ENCODE data around the gene TERB2. TPM values are rescaled to one million over a fixed set of nuclear protein-coding genes. Genes with fewer than 3 reads are reported as not detected.

TERB2 gene
- total RNA-seq, 1 experiment from 2014 or later = not detected

- Histone ChIP-seq H2AK5ac (ENCODE audit: insufficient read length, low read length) (no peak overlapping the region), H3T11ph (ENCODE audit: low read length) (no peak overlapping the region), H3K56ac (ENCODE audit: insufficient read length, low read depth, low read length) (no peak overlapping the region), H3K23ac (ENCODE audit: insufficient read length, low read depth, low read length) (no peak overlapping the region), H4K91ac (ENCODE audit: insufficient read length, low read depth, low read length) (no peak overlapping the region), H3K9ac (ENCODE audit: extremely low read depth, insufficient read length, low read length) (no peak overlapping the region), H2BK12ac (ENCODE audit: insufficient read length, low read depth, low read length) (no peak overlapping the region), H4K20me1 (ENCODE audit: control insufficient read depth, insufficient read depth, insufficient read length) (no peaks in the 10 kb centered on the region), H2AFZ (ENCODE audit: low read length) (no peak overlapping the region), H4K8ac (replicated peaks; ENCODE audit: insufficient read length, low read depth, low read length) (no peak overlapping the region), H3K27ac (ENCODE audit: insufficient read length, low read depth, low read length) (no peak overlapping the region), H3K27me3 (ENCODE audit: insufficient read depth, low read length) (no peaks in the 10 kb centered on the region), H2BK15ac (ENCODE audit: low read depth, low read length) (no peak overlapping the region), H3K79me1 (ENCODE audit: insufficient read depth, low read depth, low read length, poor library complexity, severe bottlenecking) (no peaks in the 10 kb centered on the region), H3K9me3 (ENCODE audit: control insufficient read depth, low read depth, low read length) (peaks cover 9% of the 10 kb centered on the region), H2BK5ac (ENCODE audit: insufficient read length, low read length) (no peak overlapping the region), H3K79me2 (ENCODE audit: insufficient read depth, low read length) (no peaks in the 10 kb centered on the region), H3K4me2 (ENCODE audit: insufficient read depth, insufficient read length, low read length) (no peak overlapping the region), H3K18ac (ENCODE audit: insufficient read length, low read depth, low read length) (no peak overlapping the region), H2BK20ac (ENCODE audit: low read depth, low read length, poor library complexity, severe bottlenecking) (no peak overlapping the region), H3K4me1 (ENCODE audit: insufficient read depth, low read length) (peaks cover 5% of the 10 kb centered on the region), H4K5ac (ENCODE audit: insufficient read length, low read depth, low read length) (no peak overlapping the region), H3K14ac (ENCODE audit: insufficient read depth, low read length) (no peak overlapping the region), H3K4ac (ENCODE audit: low read depth, low read length) (no peak overlapping the region), H3K23me2 (ENCODE audit: insufficient read length, low read depth, low read length, poor library complexity, severe bottlenecking) (peaks cover 5% of the 10 kb centered on the region), H2BK120ac (ENCODE audit: low read depth, low read length, poor library complexity, severe bottlenecking) (no peak overlapping the region)
- H3K4me1 Mint-ChIP-seq = peaks cover 14 to 17% of the 10 kb centered on the region in 2 experiments
- H3K36me3 Mint-ChIP-seq (ENCODE audit: insufficient read depth in 1 of 3, low read depth in 3 of 3) = peaks cover 37 to 43% (median 38%) of the 10 kb centered on the region in 3 experiments
- H3K27ac Mint-ChIP-seq = no peak overlapping the region
- TF ChIP-seq, protein P1, sequence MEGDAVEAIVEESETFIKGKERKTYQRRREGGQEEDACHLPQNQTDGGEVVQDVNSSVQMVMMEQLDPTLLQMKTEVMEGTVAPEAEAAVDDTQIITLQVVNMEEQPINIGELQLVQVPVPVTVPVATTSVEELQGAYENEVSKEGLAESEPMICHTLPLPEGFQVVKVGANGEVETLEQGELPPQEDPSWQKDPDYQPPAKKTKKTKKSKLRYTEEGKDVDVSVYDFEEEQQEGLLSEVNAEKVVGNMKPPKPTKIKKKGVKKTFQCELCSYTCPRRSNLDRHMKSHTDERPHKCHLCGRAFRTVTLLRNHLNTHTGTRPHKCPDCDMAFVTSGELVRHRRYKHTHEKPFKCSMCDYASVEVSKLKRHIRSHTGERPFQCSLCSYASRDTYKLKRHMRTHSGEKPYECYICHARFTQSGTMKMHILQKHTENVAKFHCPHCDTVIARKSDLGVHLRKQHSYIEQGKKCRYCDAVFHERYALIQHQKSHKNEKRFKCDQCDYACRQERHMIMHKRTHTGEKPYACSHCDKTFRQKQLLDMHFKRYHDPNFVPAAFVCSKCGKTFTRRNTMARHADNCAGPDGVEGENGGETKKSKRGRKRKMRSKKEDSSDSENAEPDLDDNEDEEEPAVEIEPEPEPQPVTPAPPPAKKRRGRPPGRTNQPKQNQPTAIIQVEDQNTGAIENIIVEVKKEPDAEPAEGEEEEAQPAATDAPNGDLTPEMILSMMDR (conservative IDR thresholded peaks at IDR 0.05) = no peak
- no CpG with 5 or more reads among the region's 4 CpGs for WGBS (ENCODE audit: extremely low coverage, insufficient read length, low lambda C conversion rate)
- peaks cover 0 to 4% of the 10 kb centered on the region in 2 experiments; a peak in 2 of 5 replicates for H3K9me3 Mint-ChIP-seq
- peaks cover 1% of the 10 kb centered on the region; the same call in 1 of the 2 replicates for H3K27me3 Mint-ChIP-seq (ENCODE audit: low read depth)
- H3K4me3 Mint-ChIP-seq = no peak overlapping the region
- no peak for DNase-seq
Observed at GRCh38 chr15:45027220-45027619, 70.7 kb downstream of the TERB2 start.

Other genes with a start within 250 kb of the TERB2 start
- gene PATL2, start 245.4 kb upstream of the TERB2 start, total RNA-seq (2021) = 0.46 and 0.55 TPM in 2 replicates
- 74.3 and 81.0 TPM in 2 replicates for gene B2M, start 245.2 kb upstream of the TERB2 start, total RNA-seq (2021)
- gene TRIM69, start 220.2 kb upstream of the TERB2 start, total RNA-seq (2021) = 3.8 and 4.3 TPM in 2 replicates
- gene SORD, start 66.5 kb downstream of the TERB2 start, total RNA-seq (2021) = 35.2 and 37.9 TPM in 2 replicates
- 0.29 and 0.42 TPM in 2 replicates for gene DUOX2, start 157.5 kb downstream of the TERB2 start, total RNA-seq (2021)
- gene DUOXA2, start 157.6 kb downstream of the TERB2 start, total RNA-seq (2021) = not detected in 2 replicates
- 1.2 and 1.3 TPM in 2 replicates for gene DUOXA1, start 173.2 kb downstream of the TERB2 start, total RNA-seq (2021)
- 2.3 and 2.6 TPM in 2 replicates for gene DUOX1, start 173.3 kb downstream of the TERB2 start, total RNA-seq (2021)
- 21.7 and 22.3 TPM in 2 replicates for gene SHF, start 231.3 kb downstream of the TERB2 start, total RNA-seq (2021)

Data from H9 (cell line).